ENCODE results near the gene YPEL4.

GRCh38 chr11:57634311-57634710, 15.4 kb downstream of the YPEL4 start:
- TF ChIP-seq CTCF (IDR thresholded peaks at IDR 0.05), result no peak
- TF ChIP-seq POLR2A (IDR thresholded peaks at IDR 0.05), result no peak
